ENCODE measurements around the gene MYL4.

GRCh38 chr17:47243737-47244598, 34.8 kb downstream of the MYL4 start:
- no peak for TF ChIP-seq POLR2A (IDR thresholded peaks at IDR 0.05)
- TF ChIP-seq CTCF (IDR thresholded peaks at IDR 0.05): no peak

Data from gastroesophageal sphincter (tissue), 3 donors.